A375 (cell line): Measurements from ENCODE around the gene PSPN. TPM values are rescaled to one million over a fixed set of nuclear protein-coding genes. Genes with fewer than 3 reads are reported as not detected.

Source experiments
- small RNA-seq: library from RNA; depleted of rRNA; stranded (forward); fragments of <200 nt; gene quantifications from one replicate; pipeline ENCODE3, GENCODE V24; 2014
- total RNA-seq: library from RNA; depleted of rRNA; stranded (reverse); fragments of >200 nt; shearing (Covaris generic); gene quantifications from 2 replicates; pipeline ENCODE4 v1.2.3, GENCODE V29; 2014; rRNA removed

The PSPN gene
- 1.2 TPM in 2 replicates for total RNA-seq

GRCh38 chr19:6375411-6376010 lies at the start of gene PSPN:
Gene PSPN (minus strand): TSS chr19:6375933. CDS start chr19:6375849, 84 bp downstream.

GRCh38 chr19:6424195-6424938 lies 48.6 kb upstream of the PSPN start, which contains the start of gene KHSRP:
Gene KHSRP (minus strand): TSS chr19:6424811. CDS start chr19:6424701, 110 bp downstream.

GRCh38 chr19:6393074-6393982 lies 17.6 kb upstream of the PSPN start, which contains the start of gene GTF2F1:
Gene GTF2F1 (minus strand): TSS chr19:6393164. CDS start chr19:6392995, 169 bp downstream.

GRCh38 chr19:6372594-6373095 lies 3.1 kb downstream of the PSPN start, which contains the start of gene ALKBH7:
Gene ALKBH7 (plus strand): TSS chr19:6372794. CDS start chr19:6372821, 27 bp downstream.

GRCh38 chr19:6333439-6333838 lies 42.3 kb downstream of the PSPN start, which contains the start of gene ACER1:
Gene ACER1 (minus strand): TSS chr19:6333612. CDS start chr19:6333551, 61 bp downstream.

Small RNAs within 50 kb of the gene (small RNA-seq; reads per million reads assigned to genes)
- gene MIR6790 (not detected), gene MIR6885 (not detected)

Other genes starting within 250 kb of the PSPN start
- 0.19 TPM in 1 of 2 replicates, not detected in the other for gene ACSBG2, start 240.3 kb downstream of the PSPN start, total RNA-seq
- 20.4 and 25.9 TPM in 2 replicates for gene MLLT1, start 96.0 kb downstream of the PSPN start, total RNA-seq
- gene ACER1, start 42.3 kb downstream of the PSPN start, total RNA-seq: not detected in 2 replicates
- 119 and 122 TPM in 2 replicates for gene CLPP, start 14.4 kb downstream of the PSPN start, total RNA-seq
- gene ALKBH7, start 3.1 kb downstream of the PSPN start, total RNA-seq: 26.5 and 34.5 TPM in 2 replicates
- 92.5 and 96.0 TPM in 2 replicates for gene GTF2F1, start 17.2 kb upstream of the PSPN start, total RNA-seq
- gene KHSRP, start 48.9 kb upstream of the PSPN start, total RNA-seq: 216 and 257 TPM in 2 replicates
- gene SLC25A41, start 57.8 kb upstream of the PSPN start, total RNA-seq: not detected in 2 replicates
- gene SLC25A23, start 83.9 kb upstream of the PSPN start, total RNA-seq: 17.0 and 18.0 TPM in 2 replicates
- not detected in 2 replicates for gene CRB3, start 88.3 kb upstream of the PSPN start, total RNA-seq
- gene DENND1C, start 105.9 kb upstream of the PSPN start, total RNA-seq: not detected in 2 replicates
- gene TUBB4A, start 126.4 kb upstream of the PSPN start, total RNA-seq: 0.60 and 0.85 TPM in 2 replicates
- gene TNFSF9, start 155.1 kb upstream of the PSPN start, total RNA-seq: 11.8 and 12.5 TPM in 2 replicates
- gene CD70, start 215.2 kb upstream of the PSPN start, total RNA-seq: 93.9 and 116 TPM in 2 replicates